OCI-LY3 (cell line): Measurements from ENCODE around the gene PATL1.

Source experiments
- H2AFZ ChIP-seq: fragments of 200-600, 300-600 bp; shearing (Covaris generic); 2 replicates; pipeline ENCODE4 v1.6.0; 2014; ENCODE audit warnings: antibody characterized with exemption, low read depth, low read length
- H3K27ac ChIP-seq: fragments of 200-600, 300-600 bp; sonication (generic); 2 replicates; pipeline ENCODE4 v1.5.1; 2014; ENCODE audit warnings: mild to moderate bottlenecking, low read length, moderate library complexity, mixed read lengths
- H3K27me3 ChIP-seq: fragments of 200-600, 300-600 bp; sonication (generic); 2 replicates; pipeline ENCODE4 v1.6.1; 2014; ENCODE audit warnings: low read depth, low read length, mixed read lengths
- H3K36me3 ChIP-seq: fragments of 200-600, 300-600 bp; sonication (generic); replicated peaks from 2 replicates; pipeline ENCODE3; 2014; ENCODE audit warnings: low read depth, low read length, mixed read lengths
- H3K4me1 ChIP-seq: fragments of 300-600, 200-600 bp; sonication (generic); 2 replicates; pipeline ENCODE4 v1.6.1; 2014; ENCODE audit warnings: low read length, mixed read lengths
- H3K4me2 ChIP-seq: fragments of 200-600, 300-600 bp; sonication (generic); 2 replicates; pipeline ENCODE4 v1.6.1; 2014; ENCODE audit warnings: low read length, mixed read lengths
- H3K4me3 ChIP-seq: fragments of 300-600, 200-600 bp; sonication (generic); 2 replicates; pipeline ENCODE4 v1.5.1; 2014; ENCODE audit warnings: antibody characterized with exemption, mild to moderate bottlenecking, low read length, moderate library complexity
- H3K79me2 ChIP-seq: fragments of 300-600, 200-600 bp; shearing (Covaris generic); 2 replicates; pipeline ENCODE4 v1.6.1; 2014; ENCODE audit warnings: mild to moderate bottlenecking, low read length, mixed read lengths
- H3K9ac ChIP-seq: fragments of 300-600, 200-600 bp; shearing (Covaris generic); 2 replicates; pipeline ENCODE4 v1.6.0; 2014; ENCODE audit warnings: mild to moderate bottlenecking, low read length, moderate library complexity
- H3K9me3 ChIP-seq: fragments of 200-600, 300-600 bp; shearing (Covaris generic); 2 replicates; pipeline ENCODE4 v1.6.1; 2014; ENCODE audit warnings: low read length, mixed read lengths; ENCODE audit not compliant: insufficient read depth
- H4K20me1 ChIP-seq: fragments of 200-600, 300-600 bp; sonication (generic); 2 replicates; pipeline ENCODE4 v1.6.1; 2016; ENCODE audit warnings: low read length, mixed read lengths; ENCODE audit not compliant: insufficient read depth
- CTCF ChIP-seq: fragments of 200-600, 300-600 bp; sonication (generic); IDR thresholded peaks from 2 replicates; pipeline ENCODE4 v1.5.1; 2014; ENCODE audit warnings: antibody characterized with exemption, low read length, low read depth
- EZH2phosphoT487 ChIP-seq: fragments of 200-600 bp; shearing (Covaris generic); IDR thresholded peaks from 2 replicates; pipeline ENCODE4 v1.6.1; 2018; ENCODE audit warnings: antibody characterized with exemption, mixed run types, low read depth

The PATL1 gene

DNA sequence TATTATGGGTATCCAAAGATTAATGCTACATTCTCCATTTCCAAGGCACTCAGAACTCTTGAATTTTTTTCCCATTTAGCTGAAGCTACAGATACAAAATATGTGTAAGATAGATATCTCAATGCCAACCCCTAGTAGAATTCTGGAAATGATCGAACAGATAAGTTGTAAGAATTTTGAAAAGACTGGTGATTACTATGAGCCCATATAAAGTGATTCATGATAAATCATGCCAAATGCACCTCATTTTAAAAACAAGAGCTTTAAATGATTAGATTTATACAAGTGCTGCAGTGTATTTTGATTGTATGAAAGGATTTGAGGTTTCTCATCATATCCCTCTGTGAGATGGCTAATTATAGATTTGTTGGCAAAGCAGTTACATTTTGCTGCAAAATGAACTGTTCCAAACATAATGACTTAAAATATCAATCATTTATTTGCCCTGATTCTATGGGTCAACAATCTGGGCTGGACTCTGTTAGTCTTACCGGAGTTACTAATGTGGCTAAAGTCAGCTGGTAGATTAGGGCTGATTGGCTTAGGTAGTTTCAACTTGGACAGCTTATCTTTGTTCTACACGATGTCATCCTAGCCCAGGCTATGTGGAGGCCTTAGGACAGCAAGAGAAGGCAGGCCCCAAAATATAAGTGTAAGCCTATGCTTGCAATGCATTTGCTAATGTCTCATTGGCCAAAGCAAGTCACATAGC lies 41.5 kb upstream of the PATL1 start:
- TF ChIP-seq CTCF, result no peak
- no peak for TF ChIP-seq EZH2phosphoT487
- H3K9me3 ChIP-seq, result no peaks in the 10 kb centered on the region
- H3K27ac ChIP-seq, result no peak overlapping the region
- H2AFZ ChIP-seq, result no peak overlapping the region
- no peaks in the 10 kb centered on the region for H3K36me3 ChIP-seq
- no peak overlapping the region for H3K4me3 ChIP-seq
- no peaks in the 10 kb centered on the region for H3K79me2 ChIP-seq
- H3K27me3 ChIP-seq, result peaks cover 9% of the 10 kb centered on the region; the same call in 1 of the 2 replicates
- H3K9ac ChIP-seq, result no peak overlapping the region
- H4K20me1 ChIP-seq, result no peaks in the 10 kb centered on the region
- no peak overlapping the region for H3K4me2 ChIP-seq
- H3K4me1 ChIP-seq, result no peaks in the 10 kb centered on the region

- H3K9ac ChIP-seq, result no peak overlapping the region
- H3K4me3 ChIP-seq, result no peak overlapping the region
- H3K4me1 ChIP-seq, result no peaks in the 10 kb centered on the region
- TF ChIP-seq EZH2phosphoT487, result no peak
- no peaks in the 10 kb centered on the region for H3K36me3 ChIP-seq
- H2AFZ ChIP-seq, result no peak overlapping the region
- H3K4me2 ChIP-seq, result no peak overlapping the region
- H3K9me3 ChIP-seq, result no peaks in the 10 kb centered on the region
- H3K27ac ChIP-seq, result no peak overlapping the region
- no peaks in the 10 kb centered on the region for H3K79me2 ChIP-seq
- H4K20me1 ChIP-seq, result no peaks in the 10 kb centered on the region
- 0 out of 2 replicates have a peak, but pooled peaks cover 2% of the 10 kb centered on the region for H3K27me3 ChIP-seq
Measured at GRCh38 chr11:59708537-59708936, 39.7 kb upstream of the PATL1 start.

DNA sequence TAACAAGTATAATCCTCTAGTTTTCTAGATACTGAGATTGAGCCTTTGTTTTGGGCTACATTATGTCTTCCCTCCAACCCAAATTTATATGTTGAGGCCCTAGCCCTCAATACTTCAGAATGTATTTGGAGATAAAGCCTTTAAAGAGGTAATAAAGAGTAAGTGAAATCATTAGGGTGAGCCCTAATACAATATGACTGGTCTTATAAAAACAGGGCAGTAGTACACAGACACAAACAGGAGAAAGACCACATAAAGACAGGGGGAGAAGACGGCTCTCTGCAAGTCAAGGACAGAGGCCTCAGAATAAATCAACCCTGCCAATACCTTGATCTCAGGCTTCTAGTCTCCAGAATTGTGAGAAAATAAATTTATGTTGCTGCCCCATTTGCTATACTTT lies 38.5 kb upstream of the PATL1 start:
- no peak overlapping the region for H3K4me2 ChIP-seq
- H3K9ac ChIP-seq, result no peak overlapping the region
- no peak overlapping the region for H3K27ac ChIP-seq
- 0 out of 2 replicates have a peak, but pooled peaks cover 2% of the 10 kb centered on the region for H3K27me3 ChIP-seq
- H3K36me3 ChIP-seq, result no peaks in the 10 kb centered on the region
- no peak overlapping the region for H2AFZ ChIP-seq
- H3K4me3 ChIP-seq, result no peak overlapping the region
- H3K79me2 ChIP-seq, result no peaks in the 10 kb centered on the region
- H3K4me1 ChIP-seq, result no peaks in the 10 kb centered on the region
- no peak for TF ChIP-seq EZH2phosphoT487
- TF ChIP-seq CTCF, result no peak
- no peaks in the 10 kb centered on the region for H4K20me1 ChIP-seq
- H3K9me3 ChIP-seq, result no peaks in the 10 kb centered on the region

GRCh38 chr11:59706518-59707285 lies 37.9 kb upstream of the PATL1 start:
- Histone ChIP-seq H3K36me3 (no peaks in the 10 kb centered on the region), H3K9ac (no peak overlapping the region), H3K4me1 (no peaks in the 10 kb centered on the region), H3K79me2 (no peaks in the 10 kb centered on the region), H3K4me2 (no peak overlapping the region), H4K20me1 (no peaks in the 10 kb centered on the region), H3K27ac (no peak overlapping the region), H2AFZ (no peak overlapping the region), H3K9me3 (no peaks in the 10 kb centered on the region), H3K4me3 (no peak overlapping the region), H3K27me3 (0 out of 2 replicates have a peak, but pooled peaks cover 2% of the 10 kb centered on the region)
- TF ChIP-seq EZH2phosphoT487 (no peak), CTCF (no peak)
